ENCODE data around the gene BTN1A1. TPM values are rescaled to one million over a fixed set of nuclear protein-coding genes. Genes with fewer than 3 reads are reported as not detected.

The BTN1A1 gene
- polyA plus RNA-seq, 1 donor = 0.22 TPM

GRCh38 chr6:26552640-26553188, 52.6 kb downstream of the BTN1A1 start:
- no peak for DNase-seq
- peaks cover 10% of the 10 kb centered on the region for H3K4me1 ChIP-seq (ENCODE audit: control insufficient read depth, insufficient read depth, low read length)
- H3K27ac ChIP-seq (ENCODE audit: low read length) = no peak overlapping the region
- no peaks in the 10 kb centered on the region for H3K36me3 ChIP-seq (ENCODE audit: control insufficient read depth, insufficient read depth, low read length)
- H3K27me3 ChIP-seq (ENCODE audit: control insufficient read depth, insufficient read depth, low read length) = no peaks in the 10 kb centered on the region
- no peaks in the 10 kb centered on the region for H3K9me3 ChIP-seq (ENCODE audit: control insufficient read depth, low read depth, low read length)
- peak overlapping the region; percentile 61 for H3K4me3 ChIP-seq (ENCODE audit: low read length)
- 43% methylated on average over 7 of the region's 11 CpGs for WGBS (ENCODE audit: insufficient coverage, low lambda C conversion rate)

- no peaks in the 10 kb centered on the region for H3K27me3 ChIP-seq (ENCODE audit: control insufficient read depth, insufficient read depth, low read length)
- no CpG with 5 or more reads among the region's 13 CpGs for WGBS (ENCODE audit: insufficient coverage, low lambda C conversion rate)
- no peaks in the 10 kb centered on the region for H3K36me3 ChIP-seq (ENCODE audit: control insufficient read depth, insufficient read depth, low read length)
- peak overlapping the region; percentile 61 for H3K4me3 ChIP-seq (ENCODE audit: low read length)
- peak overlapping the region; percentile 59 for H3K27ac ChIP-seq (ENCODE audit: low read length)
- no peaks in the 10 kb centered on the region for H3K9me3 ChIP-seq (ENCODE audit: control insufficient read depth, low read depth, low read length)
- peak in 1 of 2 donors; percentile 75 for DNase-seq
- peaks cover 10% of the 10 kb centered on the region for H3K4me1 ChIP-seq (ENCODE audit: control insufficient read depth, insufficient read depth, low read length)
Observed at GRCh38 chr6:26553264-26553634, 53.1 kb downstream of the BTN1A1 start.

- WGBS (ENCODE audit: insufficient coverage, low lambda C conversion rate) = 0% methylated on average over 3 of the region's 19 CpGs
- Histone ChIP-seq H3K27me3 (ENCODE audit: control insufficient read depth, insufficient read depth, low read length) (no peaks in the 10 kb centered on the region), H3K9me3 (ENCODE audit: control insufficient read depth, low read depth, low read length) (no peaks in the 10 kb centered on the region), H3K36me3 (ENCODE audit: control insufficient read depth, insufficient read depth, low read length) (no peaks in the 10 kb centered on the region), H3K27ac (ENCODE audit: low read length) (peak overlapping the region; percentile 59), H3K4me1 (ENCODE audit: control insufficient read depth, insufficient read depth, low read length) (peaks cover 10% of the 10 kb centered on the region), H3K4me3 (ENCODE audit: low read length) (peak overlapping the region; percentile 61)
- peak; percentile 66 to 82 for DNase-seq
Observed at GRCh38 chr6:26553635-26554446, 53.7 kb downstream of the BTN1A1 start.

GRCh38 chr6:26554447-26554696, 54.3 kb downstream of the BTN1A1 start:
- DNase-seq = no peak
- no peaks in the 10 kb centered on the region for H3K36me3 ChIP-seq (ENCODE audit: control insufficient read depth, insufficient read depth, low read length)
- peaks cover 10% of the 10 kb centered on the region for H3K4me1 ChIP-seq (ENCODE audit: control insufficient read depth, insufficient read depth, low read length)
- 20% methylated on average over 1 of the region's 1 CpG for WGBS (ENCODE audit: insufficient coverage, low lambda C conversion rate)
- H3K27me3 ChIP-seq (ENCODE audit: control insufficient read depth, insufficient read depth, low read length) = no peaks in the 10 kb centered on the region
- H3K27ac ChIP-seq (ENCODE audit: low read length) = peak overlapping the region; percentile 0
- peak overlapping the region; percentile 61 for H3K4me3 ChIP-seq (ENCODE audit: low read length)
- no peaks in the 10 kb centered on the region for H3K9me3 ChIP-seq (ENCODE audit: control insufficient read depth, low read depth, low read length)

- DNase-seq = peak in 1 of 2 donors; percentile 52
- H3K27ac ChIP-seq (ENCODE audit: low read length) = peak overlapping the region; percentile 6
- H3K4me3 ChIP-seq (ENCODE audit: low read length) = peak overlapping the region; percentile 61
- H3K36me3 ChIP-seq (ENCODE audit: control insufficient read depth, insufficient read depth, low read length) = no peaks in the 10 kb centered on the region
- no peaks in the 10 kb centered on the region for H3K9me3 ChIP-seq (ENCODE audit: control insufficient read depth, low read depth, low read length)
- H3K4me1 ChIP-seq (ENCODE audit: control insufficient read depth, insufficient read depth, low read length) = peaks cover 10% of the 10 kb centered on the region
- H3K27me3 ChIP-seq (ENCODE audit: control insufficient read depth, insufficient read depth, low read length) = no peaks in the 10 kb centered on the region
- 0% methylated on average over 5 of the region's 27 CpGs for WGBS (ENCODE audit: insufficient coverage, low lambda C conversion rate)
Observed at GRCh38 chr6:26554697-26555504, 54.8 kb downstream of the BTN1A1 start.

GRCh38 chr6:26555505-26556262, 55.6 kb downstream of the BTN1A1 start:
- Histone ChIP-seq H3K4me1 (ENCODE audit: control insufficient read depth, insufficient read depth, low read length) (peaks cover 10% of the 10 kb centered on the region), H3K36me3 (ENCODE audit: control insufficient read depth, insufficient read depth, low read length) (no peaks in the 10 kb centered on the region), H3K4me3 (ENCODE audit: low read length) (peak overlapping the region; percentile 61), H3K27ac (ENCODE audit: low read length) (no peak overlapping the region), H3K9me3 (ENCODE audit: control insufficient read depth, low read depth, low read length) (no peaks in the 10 kb centered on the region), H3K27me3 (ENCODE audit: control insufficient read depth, insufficient read depth, low read length) (no peaks in the 10 kb centered on the region)
- DNase-seq = peak in 1 of 2 donors; percentile 36
- 14% methylated on average over 9 of the region's 19 CpGs for whole genome bisulfite sequencing (ENCODE audit: insufficient coverage, low lambda C conversion rate)

- Histone ChIP-seq H3K36me3 (ENCODE audit: control insufficient read depth, insufficient read depth, low read length) (no peaks in the 10 kb centered on the region), H3K4me3 (ENCODE audit: low read length) (no peak overlapping the region), H3K4me1 (ENCODE audit: control insufficient read depth, insufficient read depth, low read length) (peaks cover 10% of the 10 kb centered on the region), H3K27me3 (ENCODE audit: control insufficient read depth, insufficient read depth, low read length) (no peaks in the 10 kb centered on the region), H3K27ac (ENCODE audit: low read length) (no peak overlapping the region), H3K9me3 (ENCODE audit: control insufficient read depth, low read depth, low read length) (no peaks in the 10 kb centered on the region)
- DNase-seq = peak in 1 of 2 donors; percentile 29
- 60% methylated on average over 2 of the region's 16 CpGs for WGBS (ENCODE audit: insufficient coverage, low lambda C conversion rate)
Observed at GRCh38 chr6:26556263-26557070, 56.4 kb downstream of the BTN1A1 start.

Other genes starting within 250 kb of the BTN1A1 start
- 42.7 TPM for gene BTN3A2, start 135.1 kb upstream of the BTN1A1 start, polyA plus RNA-seq
- 7.5 TPM for gene BTN2A2, start 117.2 kb upstream of the BTN1A1 start, polyA plus RNA-seq
- 44.6 TPM for gene BTN3A1, start 98.0 kb upstream of the BTN1A1 start, polyA plus RNA-seq
- gene BTN3A3, start 59.8 kb upstream of the BTN1A1 start, polyA plus RNA-seq = 22.1 TPM
- gene BTN2A1, start 42.3 kb upstream of the BTN1A1 start, polyA plus RNA-seq = 26.9 TPM
- gene HMGN4, start 38.1 kb downstream of the BTN1A1 start, polyA plus RNA-seq = 79.0 TPM
- 15.4 TPM for gene ABT1, start 96.7 kb downstream of the BTN1A1 start, polyA plus RNA-seq
- 24.8 TPM for gene ZNF322, start 159.4 kb downstream of the BTN1A1 start, polyA plus RNA-seq

Data from large intestine (tissue), 3 donors.